ENCODE measurements around the gene PARP8.

Gene PARP8

GRCh38 chr5:50854082-50854481, 187.6 kb downstream of the PARP8 start:
- no peak for DNase-seq (ENCODE audit: low spot score)

DNA sequence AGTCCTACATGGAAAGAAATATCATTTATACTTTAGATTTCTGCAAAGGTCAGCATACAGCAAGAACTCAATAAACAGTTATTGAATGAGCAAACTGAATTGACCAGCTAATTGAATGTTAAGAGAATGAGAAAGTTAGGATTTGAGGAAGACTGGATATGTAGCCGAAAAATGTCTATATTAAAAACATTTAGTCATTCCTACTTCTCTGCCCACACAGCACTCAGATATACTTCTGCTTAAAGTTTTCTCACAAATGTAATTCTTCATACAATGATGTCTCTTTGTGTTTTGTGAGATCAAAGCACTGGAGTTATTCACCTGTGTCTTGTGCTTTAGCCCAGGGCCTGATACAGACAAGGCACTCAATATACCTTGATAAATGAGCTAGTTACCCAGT, 188.6 kb downstream of the PARP8 start:
- DNase-seq (ENCODE audit: low spot score): no peak

GRCh38 chr5:50856401-50857119, 190.1 kb downstream of the PARP8 start:
- DNase-seq (ENCODE audit: low spot score): no peak

- DNase-seq (ENCODE audit: low spot score): no peak
Measured at GRCh38 chr5:50863534-50864170, 197.2 kb downstream of the PARP8 start.

DNA sequence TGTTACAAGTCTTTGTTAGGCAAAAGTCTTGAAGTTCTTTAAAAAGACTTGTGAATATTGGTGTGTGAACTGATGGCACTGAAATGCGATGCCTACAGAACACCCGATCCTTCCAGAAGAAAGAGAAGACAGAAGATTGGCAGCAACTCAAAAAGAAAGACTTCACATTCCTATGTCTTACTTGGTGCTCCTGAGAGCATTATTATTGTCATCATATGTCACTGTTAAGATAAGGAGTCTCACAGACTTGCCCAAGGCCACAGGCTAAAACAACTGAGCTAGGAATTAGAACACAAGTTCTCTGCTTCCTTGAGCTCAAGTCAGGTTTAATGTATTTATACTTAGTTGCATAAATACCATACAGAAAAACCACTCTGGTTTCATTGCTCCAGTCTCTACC, 198.0 kb downstream of the PARP8 start:
- no peak for DNase-seq (ENCODE audit: low spot score)

GRCh38 chr5:50866415-50866814, 200.0 kb downstream of the PARP8 start:
- DNase-seq (ENCODE audit: low spot score): no peak

DNA sequence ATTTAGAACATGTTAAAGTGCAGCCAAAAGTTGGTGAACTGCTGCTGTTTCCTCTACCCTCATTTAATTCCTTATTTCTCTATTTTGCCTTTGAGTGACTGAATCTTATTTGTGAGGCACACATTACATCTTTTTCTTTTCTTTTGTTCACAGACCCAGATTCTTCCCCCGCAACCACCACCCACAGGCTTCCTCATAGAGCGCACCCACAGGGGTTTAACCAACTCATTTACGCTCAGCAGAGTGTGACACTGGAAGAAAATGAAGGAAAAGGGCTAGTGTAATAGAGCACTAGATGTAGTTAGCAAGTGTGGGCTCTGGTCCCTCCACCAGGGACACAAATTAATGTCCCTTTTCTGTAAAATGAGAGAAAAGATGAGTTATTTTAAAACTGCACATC, 200.7 kb downstream of the PARP8 start:
- no peak for DNase-seq (ENCODE audit: low spot score)

DNA sequence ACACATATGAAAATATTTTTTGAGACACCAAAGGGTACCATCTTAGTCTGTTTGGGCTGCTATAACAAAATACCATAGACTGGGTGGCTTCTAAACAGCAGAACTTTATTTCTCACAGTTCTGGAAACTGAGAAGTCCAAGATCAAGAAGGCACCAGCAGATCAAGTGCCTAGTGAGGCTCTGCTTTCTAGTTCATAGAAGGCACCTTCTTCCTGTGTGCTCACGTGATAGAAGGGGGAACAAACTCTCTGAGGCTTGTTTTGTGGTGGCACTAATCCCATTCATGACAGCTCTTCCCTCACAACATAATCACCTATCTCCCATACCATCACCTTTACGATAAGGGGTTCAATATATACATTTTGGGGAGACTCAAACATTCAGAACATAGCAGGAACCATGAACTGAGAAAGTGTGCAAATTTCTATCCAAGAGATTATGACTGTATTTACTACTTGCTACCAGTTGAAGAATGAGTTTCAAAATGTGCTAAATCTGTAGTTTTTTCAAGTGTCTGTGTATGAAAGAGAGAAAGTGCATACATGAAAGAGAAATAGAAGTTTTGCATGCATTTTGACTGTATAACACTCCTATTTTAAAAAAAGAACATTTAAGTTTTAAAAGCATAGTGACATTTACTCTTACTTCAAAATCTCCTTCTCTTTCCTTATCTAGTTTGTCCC, 207.3 kb downstream of the PARP8 start:
- no peak for DNase-seq (ENCODE audit: low spot score)

DNA sequence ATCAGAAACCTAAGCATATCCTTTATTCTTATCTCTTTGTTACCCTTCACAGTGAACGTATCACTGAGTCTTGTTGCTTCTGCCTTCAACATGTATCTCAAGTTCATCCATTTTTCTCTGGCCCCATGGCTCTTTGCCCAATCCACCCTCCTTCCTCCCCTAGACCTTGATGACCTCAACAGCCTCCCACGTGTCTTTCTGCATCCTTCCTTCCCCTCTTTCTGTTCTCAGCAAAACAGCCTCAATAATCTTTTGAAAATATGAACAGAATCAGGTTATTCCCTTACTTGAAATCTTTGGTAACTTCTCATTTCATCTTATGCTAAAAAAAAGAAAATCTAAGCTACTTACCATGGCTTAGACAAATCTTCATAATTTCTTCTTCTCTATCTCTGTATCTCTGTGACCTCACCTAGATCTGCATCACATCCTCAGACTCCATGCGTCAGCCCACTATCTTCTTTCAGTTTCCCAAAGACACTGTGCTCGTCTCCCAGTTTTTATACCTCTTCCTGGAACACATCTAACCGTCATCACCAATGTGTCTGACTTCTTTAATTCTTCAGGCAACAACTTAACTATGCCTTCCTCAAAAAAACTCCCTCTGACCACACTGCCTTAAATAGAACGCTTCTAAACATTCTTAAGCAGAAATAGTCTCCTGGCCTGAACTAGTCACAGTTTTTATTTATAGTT, 208.0 kb downstream of the PARP8 start:
- no peak for DNase-seq (ENCODE audit: low spot score)

DNA sequence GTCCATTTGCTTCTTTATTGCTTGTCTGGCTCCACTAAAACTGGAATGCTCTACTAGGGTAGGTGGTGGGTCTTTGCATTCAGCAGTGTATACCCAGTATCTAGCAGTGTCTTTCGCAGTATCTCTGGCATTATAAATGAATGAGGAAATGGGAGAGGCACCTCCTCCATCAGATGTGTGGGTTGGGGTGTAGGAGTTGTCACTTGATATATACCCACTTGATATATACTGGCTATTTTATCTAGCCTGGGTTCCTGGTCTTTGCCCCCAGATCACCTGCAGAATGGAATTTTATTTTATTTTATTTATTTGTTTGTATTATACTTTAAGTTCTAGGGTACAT, 208.5 kb downstream of the PARP8 start:
- no peak for DNase-seq (ENCODE audit: low spot score)

GRCh38 chr5:50878470-50878869, 212.0 kb downstream of the PARP8 start:
- no peak for DNase-seq (ENCODE audit: low spot score)

DNA sequence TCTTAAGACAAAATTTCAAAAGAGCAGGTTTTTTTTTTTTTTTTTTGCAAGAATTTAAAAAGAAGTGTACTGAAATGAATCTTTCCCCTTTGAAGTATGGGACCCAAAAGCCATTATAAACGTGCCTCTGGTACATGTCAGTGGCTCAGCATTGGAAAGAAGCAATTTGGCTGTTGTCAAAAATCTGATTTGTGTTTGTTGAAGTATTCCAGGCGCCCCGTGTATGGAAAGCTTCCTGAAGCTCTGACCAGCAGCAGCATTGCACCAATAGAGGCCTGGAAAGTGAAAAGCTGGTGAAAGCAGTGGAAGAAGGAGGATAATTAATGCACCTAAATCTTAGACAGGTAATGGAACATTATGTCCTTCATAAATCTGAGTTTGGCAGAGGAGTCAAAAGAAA, 215.0 kb downstream of the PARP8 start:
- DNase-seq (ENCODE audit: low spot score): no peak

- DNase-seq (ENCODE audit: low spot score): no peak
Measured at GRCh38 chr5:50886657-50887345, 220.4 kb downstream of the PARP8 start.

- DNase-seq (ENCODE audit: low spot score): no peak
Measured at GRCh38 chr5:50887889-50888633, 221.6 kb downstream of the PARP8 start.

GRCh38 chr5:50888751-50889150, 222.3 kb downstream of the PARP8 start:
- no peak for DNase-seq (ENCODE audit: low spot score)

DNA sequence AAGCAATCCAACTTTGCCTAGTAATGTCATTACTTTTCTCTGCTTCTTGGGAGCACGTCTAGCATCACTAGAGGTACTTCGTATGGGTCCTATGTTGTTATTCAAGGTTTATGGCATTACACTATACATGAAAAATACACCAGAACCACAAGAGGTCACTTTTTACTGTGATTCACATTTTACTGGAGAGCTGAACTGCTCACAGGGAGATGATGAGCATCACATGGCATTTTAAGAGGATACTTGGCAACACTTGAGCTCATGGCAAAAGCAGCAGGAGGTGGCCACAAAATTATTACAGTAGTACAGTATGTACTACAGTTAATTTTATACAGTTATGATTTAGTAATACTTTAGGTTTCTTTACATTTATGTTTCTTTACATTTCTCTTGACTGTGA, 223.4 kb downstream of the PARP8 start:
- no peak for DNase-seq (ENCODE audit: low spot score)

Measured in hepatic stellate cell (primary cell).